PFSK-1 (cell line): ENCODE results near the gene AFDN.

ENCODE experiments used
- FOXP2 ChIP-seq: optimal IDR thresholded peaks from 2 replicates; pipeline ENCODE3; 2011; ENCODE audit warnings: borderline replicate concordance, control low read depth, inconsistent platforms; ENCODE audit not compliant: insufficient read depth; ENCODE audit errors: extremely low read length, extremely low read depth
- POLR2AphosphoS5 ChIP-seq: IDR thresholded peaks from 2 replicates; pipeline ENCODE4 v1.6.1; 2012; ENCODE audit warnings: low read depth, mild to moderate bottlenecking, control low read depth, low read length, moderate library complexity
- SIN3A ChIP-seq: IDR thresholded peaks from 2 replicates; pipeline ENCODE4 v1.6.1; 2012; ENCODE audit warnings: mild to moderate bottlenecking, low read length, moderate library complexity, borderline replicate concordance; ENCODE audit not compliant: insufficient read depth
- TAF1 ChIP-seq: IDR thresholded peaks from 2 replicates; pipeline ENCODE4 v1.6.1; 2012; ENCODE audit warnings: low read length, control low read depth, borderline replicate concordance; ENCODE audit not compliant: insufficient read depth
- TF ChIP-seq, protein P1 (sequence below), 2 experiments: IDR thresholded peaks; 2 replicates each; pipeline versions ENCODE4 v1.6.1 to v1.8.0; 2011 to 2012; ENCODE audit warnings: low read depth in 2 of 2, low read length in 2 of 2, control low read depth in 1 of 2, inconsistent platforms in 1 of 2, mild to moderate bottlenecking in 1 of 2, moderate library complexity in 1 of 2; ENCODE audit not compliant: insufficient read depth in 1 of 2

Gene AFDN

DNA sequence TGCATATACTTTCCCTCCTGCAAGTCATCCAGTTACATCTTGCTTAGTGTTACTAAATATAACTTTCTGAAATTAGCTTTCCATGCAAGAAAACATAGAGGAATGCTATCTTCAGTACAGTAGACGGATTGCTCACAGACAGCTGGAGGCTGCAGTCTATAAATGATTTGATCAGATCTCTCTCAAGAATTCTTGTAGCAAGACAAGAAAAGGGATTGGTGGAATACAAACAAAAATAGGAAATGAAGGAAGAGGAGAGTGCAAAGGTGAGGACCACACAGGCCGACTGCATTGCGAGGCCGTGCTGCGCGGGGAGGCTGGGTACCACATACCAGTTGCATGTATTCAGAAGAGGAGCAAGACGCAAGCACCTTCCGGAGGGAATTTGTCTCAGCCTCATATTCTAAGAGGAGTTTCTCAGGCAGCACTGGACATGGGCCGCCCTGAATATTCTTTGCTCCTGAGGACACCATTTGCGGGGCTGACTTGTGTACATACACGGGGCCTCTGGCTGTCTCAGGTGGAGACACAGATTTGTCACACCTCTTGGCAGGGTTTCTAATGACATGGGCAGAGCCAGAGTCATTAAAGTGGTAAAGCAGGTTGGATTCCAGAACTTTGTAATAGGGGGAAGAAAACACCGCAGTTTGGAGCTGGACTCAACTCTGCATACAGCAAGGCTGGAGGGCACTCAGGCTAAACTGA is 148.1 kb downstream of the AFDN start:
- no peak for TF ChIP-seq TAF1
- TF ChIP-seq, protein P1, sequence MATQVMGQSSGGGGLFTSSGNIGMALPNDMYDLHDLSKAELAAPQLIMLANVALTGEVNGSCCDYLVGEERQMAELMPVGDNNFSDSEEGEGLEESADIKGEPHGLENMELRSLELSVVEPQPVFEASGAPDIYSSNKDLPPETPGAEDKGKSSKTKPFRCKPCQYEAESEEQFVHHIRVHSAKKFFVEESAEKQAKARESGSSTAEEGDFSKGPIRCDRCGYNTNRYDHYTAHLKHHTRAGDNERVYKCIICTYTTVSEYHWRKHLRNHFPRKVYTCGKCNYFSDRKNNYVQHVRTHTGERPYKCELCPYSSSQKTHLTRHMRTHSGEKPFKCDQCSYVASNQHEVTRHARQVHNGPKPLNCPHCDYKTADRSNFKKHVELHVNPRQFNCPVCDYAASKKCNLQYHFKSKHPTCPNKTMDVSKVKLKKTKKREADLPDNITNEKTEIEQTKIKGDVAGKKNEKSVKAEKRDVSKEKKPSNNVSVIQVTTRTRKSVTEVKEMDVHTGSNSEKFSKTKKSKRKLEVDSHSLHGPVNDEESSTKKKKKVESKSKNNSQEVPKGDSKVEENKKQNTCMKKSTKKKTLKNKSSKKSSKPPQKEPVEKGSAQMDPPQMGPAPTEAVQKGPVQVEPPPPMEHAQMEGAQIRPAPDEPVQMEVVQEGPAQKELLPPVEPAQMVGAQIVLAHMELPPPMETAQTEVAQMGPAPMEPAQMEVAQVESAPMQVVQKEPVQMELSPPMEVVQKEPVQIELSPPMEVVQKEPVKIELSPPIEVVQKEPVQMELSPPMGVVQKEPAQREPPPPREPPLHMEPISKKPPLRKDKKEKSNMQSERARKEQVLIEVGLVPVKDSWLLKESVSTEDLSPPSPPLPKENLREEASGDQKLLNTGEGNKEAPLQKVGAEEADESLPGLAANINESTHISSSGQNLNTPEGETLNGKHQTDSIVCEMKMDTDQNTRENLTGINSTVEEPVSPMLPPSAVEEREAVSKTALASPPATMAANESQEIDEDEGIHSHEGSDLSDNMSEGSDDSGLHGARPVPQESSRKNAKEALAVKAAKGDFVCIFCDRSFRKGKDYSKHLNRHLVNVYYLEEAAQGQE (IDR thresholded peaks at IDR 0.05; ENCODE audit: insufficient read depth in 1 of 2, low read depth in 2 of 2, low read length in 2 of 2): no peak
- TF ChIP-seq SIN3A: no peak

DNA sequence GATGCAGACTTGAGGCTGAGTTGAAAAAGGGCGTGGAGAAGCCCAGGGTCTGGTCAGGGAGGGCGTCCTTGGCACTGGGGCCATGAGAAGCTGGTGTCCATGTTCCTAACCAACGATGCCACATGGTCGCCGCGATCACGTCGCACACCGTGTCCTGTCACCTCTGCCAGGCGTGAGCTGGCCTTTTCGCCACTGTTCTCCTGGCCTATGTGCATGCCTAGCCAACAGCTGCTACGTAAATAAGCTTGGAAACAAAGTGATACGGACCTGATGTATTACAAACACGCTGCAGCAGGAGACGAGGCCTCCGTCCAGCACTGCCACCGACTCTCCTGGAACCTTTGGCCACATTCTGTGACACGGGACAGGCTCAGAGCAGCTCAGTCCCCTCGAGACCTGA is 148.7 kb downstream of the AFDN start:
- no peak for TF ChIP-seq TAF1
- TF ChIP-seq, protein P1 (IDR thresholded peaks at IDR 0.05; ENCODE audit: insufficient read depth in 1 of 2, low read depth in 2 of 2, low read length in 2 of 2): no peak
- TF ChIP-seq POLR2AphosphoS5: no peak
- no peak for TF ChIP-seq FOXP2
- no peak for TF ChIP-seq SIN3A

DNA sequence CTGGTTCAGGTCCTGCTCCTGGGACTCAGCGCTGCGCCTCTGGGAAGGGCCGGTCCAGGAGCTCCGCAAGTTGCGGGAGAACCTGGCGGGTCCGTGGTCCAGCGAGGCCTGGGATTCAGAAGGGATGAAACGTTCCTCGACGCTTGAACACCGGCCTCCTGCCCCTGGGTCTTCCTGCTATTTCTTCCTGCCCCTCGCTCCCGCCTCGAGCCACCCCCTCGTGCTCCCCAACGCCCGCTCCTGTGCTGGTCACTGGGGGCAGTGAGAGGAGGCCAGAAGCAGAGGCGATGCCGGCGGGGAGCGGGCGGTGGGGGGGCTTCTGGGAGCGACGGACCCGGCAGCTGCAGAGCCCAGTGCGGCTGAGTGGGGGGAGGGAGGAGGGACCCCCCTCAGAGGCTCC is 150.0 kb downstream of the AFDN start:
- TF ChIP-seq POLR2AphosphoS5: no peak
- TF ChIP-seq TAF1: no peak
- TF ChIP-seq, protein P1 (IDR thresholded peaks at IDR 0.05; ENCODE audit: insufficient read depth in 1 of 2, low read depth in 2 of 2, low read length in 2 of 2): no peak
- TF ChIP-seq SIN3A: no peak
- no peak for TF ChIP-seq FOXP2

DNA sequence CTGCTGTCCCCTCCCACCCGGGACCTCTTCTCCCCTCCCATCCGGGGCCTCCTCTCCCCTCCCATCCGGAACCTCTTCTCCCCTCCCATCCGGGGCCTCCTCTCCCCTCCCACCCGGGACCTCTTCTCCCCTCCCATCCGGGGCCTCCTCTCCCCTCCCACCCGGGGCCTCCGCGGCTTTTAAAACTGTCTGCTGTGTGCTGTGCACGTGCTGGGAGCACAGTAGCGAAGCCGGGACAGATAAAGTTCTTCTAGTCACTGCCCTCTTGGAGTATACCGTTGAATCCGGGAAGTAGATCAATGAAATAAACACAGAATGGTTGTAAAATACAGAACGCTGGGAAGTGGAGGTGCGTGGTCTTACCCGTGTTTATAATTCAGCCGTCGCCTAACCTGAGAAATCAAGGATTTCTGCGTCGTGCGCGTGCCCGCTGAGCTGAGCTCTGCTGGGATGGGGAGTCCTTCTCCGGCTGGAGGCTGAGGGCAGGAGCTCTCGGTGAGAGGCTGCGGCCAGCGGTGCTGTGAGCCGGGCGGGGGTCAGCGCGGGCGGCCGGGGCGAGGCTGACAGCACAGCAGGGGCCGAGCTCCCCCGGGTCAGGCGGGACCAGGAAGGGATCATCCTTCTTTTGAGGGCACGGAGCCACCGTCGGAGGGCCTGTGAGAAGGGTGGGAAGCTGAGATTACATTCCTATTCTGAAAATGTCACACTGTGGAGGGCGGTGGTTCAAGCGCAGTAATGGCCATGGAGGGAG is 151.2 kb downstream of the AFDN start:
- no peak for TF ChIP-seq SIN3A
- no peak for TF ChIP-seq TAF1
- TF ChIP-seq, protein P1 (IDR thresholded peaks at IDR 0.05; ENCODE audit: insufficient read depth in 1 of 2, low read depth in 2 of 2, low read length in 2 of 2): no peak
- no peak for TF ChIP-seq FOXP2
- TF ChIP-seq POLR2AphosphoS5: no peak
